ENCODE results near the gene ALOXE3.
"Not testable (repeated sequence)": the region's sequence is repeated elsewhere in the genome, so short reads cannot be mapped to it uniquely, and the experiment has no call there.

Gene ALOXE3

DNA sequence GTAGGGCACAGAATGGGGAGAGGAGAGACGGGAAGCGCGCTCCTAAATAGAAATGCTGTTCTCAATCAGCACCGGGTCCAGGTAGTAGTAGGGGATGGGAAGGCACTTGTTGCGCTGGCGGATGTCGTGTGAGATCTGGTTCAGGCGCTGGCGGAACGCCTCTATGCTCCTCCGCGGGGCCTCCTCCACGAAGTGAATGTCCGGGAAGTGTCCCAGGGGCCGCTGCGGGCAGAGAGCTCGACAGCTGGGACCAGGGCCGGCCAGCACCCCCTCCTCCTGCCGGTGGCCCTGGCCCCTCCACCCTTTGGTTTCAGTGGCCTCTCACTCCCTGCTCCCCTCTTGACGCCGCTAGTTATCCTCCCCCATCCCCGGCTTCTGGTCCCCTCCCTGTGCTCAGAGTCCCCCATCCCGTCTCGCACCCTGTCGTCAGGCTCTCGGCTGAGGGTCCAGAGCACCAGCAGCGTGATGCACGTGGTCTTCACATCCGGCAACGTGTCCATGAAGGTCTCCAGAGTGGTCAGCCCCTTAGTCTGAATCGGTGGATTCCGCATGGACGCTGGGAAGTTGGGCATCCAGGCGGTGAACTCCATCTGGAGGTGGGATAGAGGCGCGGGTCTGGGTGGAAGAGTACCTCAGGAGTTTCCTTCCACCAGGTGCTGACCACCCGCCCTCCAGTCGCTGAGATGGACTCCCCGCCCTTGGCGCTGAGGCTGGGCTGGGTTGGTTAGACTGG lies 45.4 kb downstream of the ALOXE3 start:
- DNase-seq (ENCODE audit: low read depth in 2 of 2): no peak

DNA sequence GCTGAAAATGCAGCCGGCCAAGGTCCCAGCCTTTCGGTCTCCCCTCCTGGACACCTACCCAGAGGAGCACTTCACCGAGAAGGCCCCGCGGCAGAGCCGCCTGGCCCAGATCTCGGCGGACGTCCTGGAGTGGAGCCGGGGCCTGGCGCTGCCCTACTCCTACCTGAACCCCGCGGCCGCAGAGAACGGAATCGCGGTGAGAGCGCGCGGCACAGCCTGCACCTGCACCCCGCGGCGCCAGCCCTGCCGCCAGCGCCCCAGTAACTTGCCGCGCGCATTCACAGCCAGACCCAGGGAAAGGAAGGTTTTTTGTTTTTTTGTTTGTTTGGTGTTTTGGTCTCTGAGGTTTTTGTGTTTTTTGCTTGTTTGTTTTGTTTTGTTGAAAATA lies 46.0 kb downstream of the ALOXE3 start:
- DNase-seq (ENCODE audit: low read depth in 2 of 2): no peak

DNA sequence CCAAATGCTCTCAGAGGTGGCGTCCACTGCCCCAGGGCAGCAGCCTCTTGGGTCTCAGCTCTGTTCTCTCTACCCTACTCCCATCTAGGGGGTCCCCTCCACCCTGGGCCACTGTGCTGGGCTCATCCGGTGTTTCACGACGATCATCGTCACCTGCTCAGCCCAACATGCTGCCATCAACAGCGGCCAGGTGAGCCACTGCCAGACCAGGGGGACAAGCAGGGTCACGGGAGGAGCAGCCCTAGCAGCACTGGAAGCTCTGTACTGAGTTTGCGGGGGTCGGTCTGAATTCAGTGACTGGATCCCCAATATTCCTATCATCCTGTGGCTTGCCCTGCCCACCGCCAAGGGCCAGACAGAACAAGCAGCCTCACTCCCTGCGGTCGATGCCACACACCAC lies 46.8 kb downstream of the ALOXE3 start:
- no peak for DNase-seq (ENCODE audit: low read depth in 2 of 2)

DNA sequence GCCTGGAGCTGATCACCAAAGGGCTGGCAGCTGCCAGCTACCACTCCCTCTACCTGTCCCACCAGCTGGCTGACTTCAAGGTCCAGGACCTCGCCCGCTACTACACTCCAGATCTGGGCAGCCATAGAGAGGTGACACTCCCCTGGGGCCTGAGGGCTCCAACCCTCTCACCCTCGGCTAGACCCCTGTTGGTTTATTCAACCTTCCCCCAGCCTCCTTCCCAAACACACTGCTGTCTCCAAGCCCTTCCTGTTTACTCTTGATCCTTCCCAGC lies 48.8 kb downstream of the ALOXE3 start:
- no peak for DNase-seq (ENCODE audit: low read depth in 2 of 2)

DNA sequence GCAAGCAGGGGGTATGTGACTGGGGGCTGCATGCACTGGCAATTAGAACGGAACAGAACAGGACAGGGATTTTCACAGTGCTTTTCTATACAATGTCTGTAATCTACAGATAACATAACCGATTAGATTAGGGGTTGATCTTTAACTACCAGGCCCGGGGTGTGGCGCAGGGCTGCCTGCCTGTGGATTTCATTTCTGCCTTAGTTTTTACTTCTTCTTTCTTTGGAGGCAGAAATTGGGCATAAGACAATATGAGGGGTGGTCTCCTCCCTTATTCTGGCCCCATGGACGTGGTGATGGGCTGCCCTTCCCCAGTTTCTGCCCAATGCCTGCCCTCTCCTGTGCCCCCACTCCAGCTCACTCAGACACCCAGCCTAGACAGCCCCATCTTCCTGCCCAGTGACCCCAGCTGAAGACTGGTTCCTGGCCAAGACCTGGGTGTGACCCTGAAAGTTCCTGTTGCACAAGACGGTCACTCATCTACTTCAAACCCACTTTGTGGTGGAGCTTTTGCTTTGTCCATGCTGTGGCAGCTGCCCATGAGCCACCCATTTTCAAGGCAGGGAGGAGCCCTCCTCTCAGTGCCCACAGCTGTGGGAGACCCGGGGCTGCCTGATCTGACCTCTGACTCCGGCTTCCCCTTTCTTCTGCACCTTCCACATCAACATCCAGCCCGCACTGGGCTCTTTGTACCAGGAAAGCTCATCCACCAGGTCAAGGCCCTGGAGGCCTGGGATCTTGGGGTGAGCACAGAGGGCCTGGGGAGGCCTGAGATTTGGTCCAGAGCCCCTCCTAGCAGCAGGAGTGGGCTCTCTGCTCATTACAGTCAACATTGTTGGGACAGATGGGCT lies 49.4 kb downstream of the ALOXE3 start:
- no peak for DNase-seq (ENCODE audit: low read depth in 2 of 2)

DNA sequence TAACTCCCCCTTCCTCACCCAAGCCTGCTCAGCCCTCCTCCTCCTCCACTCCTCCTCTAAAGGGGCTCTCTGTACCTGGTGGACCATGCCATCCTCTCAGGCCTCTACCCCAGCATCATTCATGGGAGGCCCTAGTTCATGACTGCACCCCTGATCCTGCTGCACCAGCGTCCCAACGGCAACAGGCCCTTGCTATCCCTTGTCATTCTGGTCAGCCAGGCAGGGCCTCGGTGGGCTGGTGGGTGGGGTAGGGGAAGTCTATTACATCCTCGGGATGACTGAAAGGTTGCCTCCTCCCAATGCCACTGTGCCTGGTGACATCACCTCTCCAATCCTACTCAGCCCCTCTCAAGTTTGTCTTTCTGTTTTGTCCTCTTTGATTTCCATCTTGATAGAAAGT lies 50.5 kb downstream of the ALOXE3 start:
- DNase-seq (ENCODE audit: low read depth in 2 of 2): no peak

DNA sequence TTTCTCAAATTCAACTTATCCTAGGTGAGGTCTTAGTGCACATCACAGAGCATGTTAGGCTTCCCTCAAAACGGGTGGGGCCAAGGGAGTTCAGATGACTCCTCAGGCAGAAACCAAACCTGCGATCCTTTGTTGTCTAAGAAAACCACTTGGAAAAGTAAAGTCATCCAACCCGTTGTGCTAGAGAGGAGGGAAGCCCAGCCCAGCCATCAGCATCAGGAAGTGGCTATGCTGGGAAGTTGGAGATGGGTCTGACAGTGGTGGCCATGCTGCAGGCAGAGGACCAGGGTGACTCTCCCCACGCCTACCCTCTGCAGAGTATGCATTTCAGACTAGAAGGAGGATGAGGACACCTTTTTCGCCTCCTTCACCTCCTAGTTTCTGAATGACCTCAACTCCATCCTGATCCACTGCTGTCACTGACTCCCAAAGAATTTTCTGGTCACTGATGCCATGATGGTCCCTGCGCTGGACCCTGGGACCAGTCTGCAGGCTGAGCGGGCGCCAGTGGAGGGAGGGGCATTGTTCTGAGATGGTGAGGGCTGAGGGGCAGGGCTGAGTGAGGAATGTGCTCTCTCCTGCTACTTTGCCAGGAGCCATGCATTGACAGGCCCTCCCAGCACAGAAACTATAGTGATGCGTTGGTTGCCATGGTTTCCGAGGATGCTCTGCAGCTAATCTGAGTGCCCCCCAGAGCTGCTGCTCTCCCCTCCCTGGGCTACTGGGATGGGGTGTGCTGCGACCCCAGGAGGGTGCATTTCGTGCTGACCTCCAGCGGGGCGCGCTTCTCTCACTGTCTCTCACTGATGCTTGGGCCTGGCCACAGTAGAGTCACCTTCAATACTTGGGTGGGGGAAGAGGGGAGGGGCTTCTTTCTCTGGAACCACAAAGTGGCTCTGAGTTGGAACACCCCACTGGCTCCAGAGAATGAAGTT lies 51.2 kb downstream of the ALOXE3 start:
- DNase-seq (ENCODE audit: low read depth in 2 of 2): no peak

DNA sequence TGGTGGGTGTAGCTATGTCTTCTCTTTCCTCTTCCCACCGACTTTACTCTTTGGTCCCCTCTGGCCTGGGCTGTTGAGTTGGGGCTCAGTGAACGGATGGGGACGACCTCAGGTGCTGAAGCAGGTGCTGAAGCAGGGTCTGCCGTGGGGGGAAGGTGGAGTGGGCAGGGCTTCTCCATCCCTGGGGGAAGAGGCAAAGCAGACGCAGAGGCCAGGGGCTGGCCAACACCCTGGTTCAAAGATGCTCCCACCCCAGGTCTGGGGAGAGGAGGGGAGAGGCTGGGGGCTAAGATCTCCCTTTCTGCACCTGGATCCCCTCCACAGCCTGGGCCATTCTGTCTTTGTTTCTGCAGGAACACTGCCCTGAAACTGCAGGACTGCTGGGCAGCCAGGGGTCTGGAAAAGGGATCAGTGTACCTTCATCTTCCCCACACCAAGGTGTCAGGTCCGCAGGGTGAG lies 53.7 kb downstream of the ALOXE3 start:
- DNase-seq (ENCODE audit: low read depth in 2 of 2): no peak

DNA sequence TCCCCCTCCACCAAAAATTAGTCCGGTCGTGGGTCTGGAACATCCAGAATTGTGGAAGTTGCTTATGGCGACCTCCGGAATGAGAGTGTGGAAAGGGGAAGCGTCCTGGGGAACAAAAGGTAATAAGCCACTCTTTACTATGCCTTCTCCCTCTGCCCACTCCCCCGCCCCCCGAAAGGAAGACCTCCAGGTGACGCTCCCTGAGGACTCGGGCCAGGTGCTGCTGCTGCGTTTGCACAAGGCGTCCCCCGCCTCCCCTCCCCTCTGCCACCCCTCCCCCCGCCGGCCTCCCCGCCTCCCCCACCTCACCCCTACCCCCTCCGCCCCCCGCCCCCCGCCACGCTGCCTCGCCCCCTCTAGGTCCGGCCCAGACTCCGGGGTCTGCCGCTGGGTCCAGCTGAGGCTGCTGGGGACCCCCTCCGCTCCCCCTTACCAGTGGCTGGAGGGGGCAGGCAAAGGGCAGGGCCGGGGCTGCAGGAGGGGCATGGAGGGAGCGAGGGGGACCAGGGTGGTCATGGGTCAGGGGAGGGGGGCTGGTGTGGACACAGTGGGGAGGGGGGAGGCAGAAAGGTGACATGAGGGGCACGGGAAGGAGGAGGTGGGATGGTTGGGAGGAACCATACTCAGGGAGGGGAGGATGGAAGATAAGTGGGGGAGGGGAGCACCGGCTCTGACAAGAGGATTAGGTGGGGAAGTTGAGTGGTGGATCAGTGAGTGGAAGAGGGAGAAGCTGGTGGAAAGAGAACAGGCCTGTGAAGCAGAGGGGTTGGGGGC lies 54.4 kb downstream of the ALOXE3 start:
- DNase-seq (ENCODE audit: low read depth in 2 of 2): no peak

DNA sequence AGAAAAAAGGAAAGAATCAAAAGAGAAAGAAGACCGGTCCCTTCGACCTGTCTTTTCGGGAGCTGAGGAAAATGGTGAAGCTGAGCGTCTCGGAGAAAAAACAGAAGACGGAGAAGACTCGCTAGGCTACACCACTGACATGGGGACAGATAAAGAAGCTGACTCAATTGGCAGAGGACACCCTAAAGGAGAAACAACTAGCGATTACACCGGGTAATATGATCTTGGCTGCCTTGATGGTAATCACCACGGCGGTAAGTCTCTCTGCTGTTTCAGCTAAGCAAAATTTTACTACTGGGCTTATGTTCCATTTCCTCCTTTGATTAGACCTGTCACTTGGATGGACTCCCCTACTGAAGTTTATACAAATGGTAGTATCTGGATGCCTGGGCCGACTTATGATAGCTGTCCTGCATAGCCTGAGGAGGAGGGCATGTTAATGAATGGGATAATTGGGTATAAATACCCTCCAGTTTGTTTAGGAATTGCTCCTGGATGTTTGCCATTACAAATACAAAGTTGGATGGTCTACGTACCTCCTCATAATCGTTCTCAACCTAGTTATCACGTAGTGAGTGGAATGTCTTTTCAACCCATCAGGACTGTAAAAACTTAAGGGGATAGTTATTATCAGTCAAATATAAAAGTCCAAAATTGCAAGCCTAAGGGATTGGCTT lies 55.4 kb downstream of the ALOXE3 start:
- DNase-seq (ENCODE audit: low read depth in 2 of 2): no peak

DNA sequence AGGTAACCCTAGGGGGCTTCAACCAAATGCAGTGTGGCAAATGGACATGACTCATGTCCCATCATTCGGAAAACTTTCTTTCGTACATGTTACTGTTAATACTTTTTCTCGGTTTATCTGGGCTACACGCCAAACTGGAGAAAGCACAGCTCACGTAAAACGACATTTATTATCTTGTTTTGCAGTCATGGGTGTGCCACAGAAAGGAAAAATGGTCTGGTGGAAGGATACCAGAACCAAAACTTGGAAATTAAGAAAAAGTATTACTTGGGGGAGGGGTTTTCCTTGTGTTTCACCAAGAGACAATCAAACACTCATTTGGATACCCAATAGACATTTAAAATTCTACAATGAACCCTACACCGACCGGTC lies 55.9 kb downstream of the ALOXE3 start:
- DNase-seq (ENCODE audit: low read depth in 2 of 2): no peak

DNA sequence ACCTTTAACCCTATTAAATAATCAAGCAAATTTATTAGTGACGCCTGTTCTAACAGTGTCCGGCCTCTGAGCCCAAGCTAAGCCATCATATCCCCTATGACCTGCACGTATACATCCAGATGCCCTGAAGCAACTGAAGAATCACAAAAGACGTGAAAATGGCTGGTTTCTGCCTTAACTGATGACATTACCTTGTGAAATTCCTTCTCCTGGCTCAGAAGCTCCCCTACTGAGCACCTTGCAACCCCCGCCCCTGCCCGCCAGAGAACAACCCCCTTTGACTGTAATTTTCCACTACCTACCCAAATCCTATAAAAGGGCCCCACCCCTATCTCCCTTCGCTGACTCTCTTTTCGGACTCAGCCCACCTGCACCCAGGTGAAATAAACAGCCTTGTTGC lies 56.5 kb downstream of the ALOXE3 start:
- not testable (repeated sequence) for DNase-seq (ENCODE audit: low read depth in 2 of 2)

DNA sequence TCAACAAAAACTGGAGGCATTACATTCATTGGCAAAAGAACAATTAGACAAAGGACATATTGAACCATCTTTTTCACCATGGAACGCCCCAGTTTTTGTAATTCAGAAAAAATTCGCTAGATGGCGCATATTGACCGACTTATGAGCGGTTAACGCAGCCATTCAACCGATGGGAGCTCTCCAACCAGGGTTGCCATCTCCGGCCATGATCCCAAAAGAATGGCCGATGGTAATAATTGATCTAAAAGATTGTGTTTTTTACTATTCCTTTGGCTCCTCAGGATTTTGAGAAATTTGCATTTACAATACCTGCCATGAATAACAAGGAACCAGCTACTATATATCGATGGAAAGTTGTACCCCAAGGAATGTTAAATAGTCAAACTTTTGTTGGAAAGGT lies 58.0 kb downstream of the ALOXE3 start:
- peak in 1 of 2 experiments; percentile 46 for DNase-seq (ENCODE audit: low read depth in 2 of 2)

DNA sequence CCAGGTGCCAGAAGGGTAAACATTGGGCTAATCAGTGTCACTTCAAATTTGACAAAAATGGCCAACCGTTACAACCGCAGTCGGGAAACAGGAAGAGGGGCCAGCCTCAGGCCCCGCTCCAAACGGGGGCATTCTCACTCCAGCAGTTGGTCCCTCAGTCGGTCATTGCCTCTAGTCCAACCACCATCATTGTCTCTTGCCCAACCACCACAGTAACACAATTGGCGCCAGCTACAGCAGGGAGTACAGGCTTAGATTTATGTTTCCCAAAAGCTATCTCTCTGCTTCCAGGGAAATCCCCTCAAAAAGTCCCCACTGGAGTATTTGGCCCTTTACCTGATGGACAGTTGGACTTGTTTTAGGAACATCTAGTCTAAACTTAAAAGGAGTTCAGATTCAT lies 59.2 kb downstream of the ALOXE3 start:
- no peak for DNase-seq (ENCODE audit: low read depth in 2 of 2)

DNA sequence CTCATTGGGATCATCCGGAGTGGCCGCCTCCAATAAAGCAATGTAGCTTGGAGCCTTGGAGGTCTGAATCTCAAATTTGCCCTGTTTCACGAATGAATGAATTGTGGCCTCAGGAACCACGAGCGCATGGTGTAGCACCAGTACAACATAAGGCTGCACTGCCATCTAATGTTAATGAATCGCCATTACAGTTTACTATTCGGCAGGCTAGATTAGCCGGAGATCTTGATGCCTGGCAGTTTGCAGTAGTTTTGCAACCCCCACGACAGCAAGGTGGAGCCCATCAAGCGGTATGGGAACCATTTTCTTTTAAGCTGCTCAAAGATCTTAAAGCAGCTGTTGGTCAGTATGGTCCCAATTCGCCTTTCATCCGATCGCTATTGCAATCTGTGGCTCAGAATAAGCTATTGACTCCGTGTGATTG lies 60.6 kb downstream of the ALOXE3 start:
- peak; percentile 49 to 52 for DNase-seq (ENCODE audit: low read depth in 2 of 2)

DNA sequence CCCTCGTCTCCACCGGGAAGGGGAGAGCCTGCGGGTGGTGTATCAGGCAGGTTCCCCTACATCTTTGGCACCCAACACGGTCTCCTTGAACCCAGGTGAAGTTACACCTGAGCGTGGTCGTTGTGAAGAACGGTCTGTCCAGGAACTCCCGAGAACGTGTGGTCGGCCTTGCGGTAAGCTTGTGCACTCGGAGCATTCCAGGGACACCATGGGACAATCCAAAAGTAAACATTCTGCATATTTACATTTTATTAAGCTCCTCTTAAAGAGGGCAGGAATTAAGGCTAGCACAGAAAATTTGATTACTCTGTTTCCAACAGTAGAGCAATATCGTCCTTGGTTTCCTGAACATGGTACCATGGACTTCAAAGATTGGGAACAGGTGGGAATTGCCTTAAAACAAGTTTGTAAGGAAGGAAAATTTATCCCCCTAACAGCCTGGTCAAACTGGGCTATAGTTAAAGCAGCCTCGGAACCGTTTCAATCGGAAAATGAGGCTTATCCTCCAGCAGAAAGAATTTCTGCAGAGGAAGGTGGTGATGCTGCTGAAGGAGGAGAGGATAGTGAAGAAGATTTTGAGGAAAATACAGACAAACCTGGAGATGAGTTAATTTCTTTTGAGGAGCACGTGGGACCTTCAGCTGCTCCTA lies 61.2 kb downstream of the ALOXE3 start:
- no peak for DNase-seq (ENCODE audit: low read depth in 2 of 2)

DNA sequence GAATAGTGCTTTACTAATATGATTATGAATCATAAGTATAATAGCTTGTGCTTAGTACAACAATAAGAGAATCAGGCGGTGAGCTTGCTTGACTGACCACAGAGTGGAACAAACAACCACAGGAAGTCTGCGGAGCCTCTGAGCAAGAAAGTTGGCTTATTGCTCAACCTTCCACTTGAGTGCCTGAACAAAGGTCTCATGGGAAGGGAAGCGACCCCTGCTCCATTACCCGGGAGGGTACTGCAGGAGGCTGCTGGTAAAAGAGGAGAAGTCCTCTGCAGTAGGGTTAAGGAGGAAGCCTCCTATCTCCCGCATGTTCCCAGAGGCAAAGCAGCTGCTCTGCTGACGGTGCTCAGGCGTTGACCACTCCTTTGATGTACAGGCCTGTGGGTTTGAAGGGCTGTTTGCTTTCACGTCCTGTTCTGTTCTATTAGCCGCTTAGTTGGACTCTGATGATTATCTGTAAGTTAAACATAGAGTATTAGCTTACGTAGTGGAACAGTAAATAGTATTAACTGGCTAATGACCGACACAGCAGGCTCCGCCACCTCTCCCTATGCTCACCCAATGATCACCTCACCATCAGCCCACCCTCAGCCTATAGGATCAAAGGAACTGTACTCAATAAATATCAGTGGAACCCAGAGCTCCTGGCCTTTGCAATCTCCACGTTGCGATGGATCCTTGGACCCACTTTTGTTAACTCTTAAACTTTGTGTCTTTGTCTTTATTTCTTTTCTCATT lies 61.9 kb downstream of the ALOXE3 start:
- DNase-seq (ENCODE audit: low read depth in 2 of 2): no peak

DNA sequence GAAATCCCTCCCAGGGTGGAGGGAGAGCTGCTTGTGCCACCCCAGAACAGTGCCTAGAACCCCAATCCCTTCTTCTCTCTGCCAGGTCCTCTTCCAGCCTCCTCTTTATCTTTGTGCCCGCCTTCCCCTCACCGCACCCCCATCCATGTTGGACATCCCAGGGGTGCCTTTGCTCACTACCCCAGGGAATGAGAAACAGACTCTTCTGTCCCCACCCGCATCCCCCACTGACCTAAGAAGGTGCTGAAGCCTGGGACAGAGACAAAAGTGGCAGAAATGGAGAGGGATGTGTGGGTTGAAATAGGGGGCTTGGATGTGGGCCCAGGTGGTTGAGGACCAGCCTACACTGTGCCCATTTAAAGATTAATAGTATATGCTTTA lies 62.5 kb downstream of the ALOXE3 start:
- no peak for DNase-seq (ENCODE audit: low read depth in 2 of 2)

DNA sequence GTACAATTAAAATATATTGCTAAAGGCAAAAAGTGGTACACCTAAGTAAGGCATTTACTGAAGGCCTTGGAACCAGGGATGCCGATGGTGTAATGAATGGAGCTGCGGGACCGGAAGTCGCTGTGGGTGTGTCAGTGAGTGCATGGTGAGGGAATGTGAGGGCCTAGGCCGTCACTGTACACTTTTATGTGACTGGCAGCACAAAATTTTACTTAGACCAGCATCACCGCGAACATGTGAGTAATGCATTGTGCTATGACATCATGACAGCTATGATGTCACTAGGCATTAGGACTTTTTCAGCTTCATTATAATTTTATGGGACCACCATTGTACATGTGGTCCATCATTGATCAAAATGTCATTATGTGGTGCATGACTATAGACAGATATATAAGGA lies 64.7 kb downstream of the ALOXE3 start:
- DNase-seq (ENCODE audit: low read depth in 2 of 2): no peak

All from fibroblast of skin of left quadriceps (primary cell).